ENCODE measurements around the gene NDFIP1. TPM values are rescaled to one million over a fixed set of nuclear protein-coding genes. Genes with fewer than 3 reads are reported as not detected.

The NDFIP1 gene
- total and polyA plus RNA-seq, 12 donors = 26.7 to 313 (median 89.2) TPM

GRCh38 chr5:142202282-142202681, 93.7 kb downstream of the NDFIP1 start:
- TF ChIP-seq CTCF (IDR thresholded peaks at IDR 0.05) = no peak
- no peak for TF ChIP-seq POLR2A (IDR thresholded peaks at IDR 0.05)
- Histone ChIP-seq H3K36me3 (replicated peaks in 1 of 2) (no peaks in the 10 kb centered on the region), H3K9me3 (replicated peaks in 1 of 3) (no peaks in the 10 kb centered on the region), H3K4me1 (replicated peaks in 1 of 2) (no peaks in the 10 kb centered on the region), H3K27me3 (no peaks in the 10 kb centered on the region), H3K4me3 (no peak overlapping the region), H3K27ac (no peak overlapping the region)
- no peak for DNase-seq
- intact Hi-C loops (cut with DNase I) = no loop called here
- WGBS, 4 donors = 67 to 86% (median 82%) methylated on average over 1 of the region's 1 CpG

Other genes with a start within 250 kb of the NDFIP1 start
- gene PCDH1, start 230.4 kb upstream of the NDFIP1 start, total RNA-seq = 10 to 100 TPM in 4 of 9 donors, 1 to 10 TPM in 5; 3.7 to 16.8 (median 8.9) TPM
- 1 to 10 TPM; 4.6 to 6.1 (median 5.5) TPM for gene PCDH1, start 230.4 kb upstream of the NDFIP1 start, polyA plus RNA-seq
- 100 to 1,000 TPM; 102 to 162 (median 115) TPM for gene DELE1, start 184.9 kb upstream of the NDFIP1 start, total RNA-seq
- 10 to 100 TPM; 65.2 to 73.2 (median 70.8) TPM for gene DELE1, start 184.9 kb upstream of the NDFIP1 start, polyA plus RNA-seq
- 10 to 100 TPM in 6 of 9 donors, 1 to 10 TPM in 3; 7.3 to 18.4 (median 15.9) TPM for gene PCDH12, start 150.6 kb upstream of the NDFIP1 start, total RNA-seq
- gene PCDH12, start 150.6 kb upstream of the NDFIP1 start, polyA plus RNA-seq = 1 to 10 TPM; 3.3 to 4.5 (median 4.0) TPM
- gene RNF14, start 139.7 kb upstream of the NDFIP1 start, total RNA-seq = 100 to 1,000 TPM in 3 of 9 donors, 10 to 100 TPM in 6; 71.3 to 185 (median 91.0) TPM
- gene RNF14, start 139.7 kb upstream of the NDFIP1 start, polyA plus RNA-seq = 100 to 1,000 TPM in 1 of 3 donors, 10 to 100 TPM in 2; 21.6 to 122 (median 26.2) TPM
- 10 to 100 TPM; 23.3 to 92.5 (median 61.4) TPM for gene GNPDA1, start 95.8 kb upstream of the NDFIP1 start, total RNA-seq
- gene GNPDA1, start 95.8 kb upstream of the NDFIP1 start, polyA plus RNA-seq = 10 to 100 TPM; 28.5 to 92.8 (median 40.5) TPM
- gene SPRY4, start 216.2 kb downstream of the NDFIP1 start, total RNA-seq = 10 to 100 TPM; 12.1 to 66.1 (median 37.2) TPM
- gene SPRY4, start 216.2 kb downstream of the NDFIP1 start, polyA plus RNA-seq = 10 to 100 TPM; 17.8 to 23.8 (median 18.4) TPM

Measured in adrenal gland (tissue), 12 donors.